Panc1 (cell line): ENCODE measurements around the gene XPA.

Source experiments
- POLR2AphosphoS5 ChIP-seq: IDR thresholded peaks from 2 replicates; pipeline ENCODE4 v1.6.1; 2012; ENCODE audit warnings: mild to moderate bottlenecking, low read depth, low read length, moderate library complexity
- TCF7L2 ChIP-seq: IDR thresholded peaks from 2 replicates; pipeline ENCODE4 v1.6.1; 2011; ENCODE audit warnings: mild to moderate bottlenecking, low read depth, low read length, inconsistent platforms
- TF ChIP-seq, protein P1 (sequence below): fragments of 450-650 bp; IDR thresholded peaks from 2 replicates; pipeline ENCODE4 v1.5.1; 2017; ENCODE audit warnings: mild to moderate bottlenecking
- TF ChIP-seq, protein P2 (sequence below), 2 experiments: IDR thresholded peaks; 2 replicates each; pipeline ENCODE4 v1.6.1; 2011 to 2012; ENCODE audit warnings: low read depth in 2 of 2, control low read depth in 1 of 2, low read length in 1 of 2, mild to moderate bottlenecking in 1 of 2, moderate library complexity in 1 of 2; ENCODE audit not compliant: insufficient read depth in 1 of 2

DNA sequence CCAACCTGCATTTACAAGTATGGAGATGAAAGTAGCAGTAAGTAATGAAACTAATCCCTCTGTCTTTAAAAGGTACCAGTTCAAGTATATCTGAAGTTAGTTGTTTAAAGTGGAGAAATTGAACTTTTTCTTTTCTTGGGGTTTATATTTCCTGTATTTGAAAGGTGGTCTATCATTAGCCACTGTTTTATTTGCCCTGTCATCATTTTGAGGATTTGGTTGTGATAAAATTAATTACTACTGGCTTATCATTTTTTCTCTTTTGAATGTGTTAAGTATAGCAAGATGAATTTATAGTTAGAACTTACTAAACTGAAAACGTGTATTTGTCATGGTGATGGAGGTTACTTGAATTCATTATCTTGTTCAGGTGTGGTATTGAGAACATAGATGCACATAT, 38.4 kb downstream of the XPA start:
- TF ChIP-seq, protein P1, sequence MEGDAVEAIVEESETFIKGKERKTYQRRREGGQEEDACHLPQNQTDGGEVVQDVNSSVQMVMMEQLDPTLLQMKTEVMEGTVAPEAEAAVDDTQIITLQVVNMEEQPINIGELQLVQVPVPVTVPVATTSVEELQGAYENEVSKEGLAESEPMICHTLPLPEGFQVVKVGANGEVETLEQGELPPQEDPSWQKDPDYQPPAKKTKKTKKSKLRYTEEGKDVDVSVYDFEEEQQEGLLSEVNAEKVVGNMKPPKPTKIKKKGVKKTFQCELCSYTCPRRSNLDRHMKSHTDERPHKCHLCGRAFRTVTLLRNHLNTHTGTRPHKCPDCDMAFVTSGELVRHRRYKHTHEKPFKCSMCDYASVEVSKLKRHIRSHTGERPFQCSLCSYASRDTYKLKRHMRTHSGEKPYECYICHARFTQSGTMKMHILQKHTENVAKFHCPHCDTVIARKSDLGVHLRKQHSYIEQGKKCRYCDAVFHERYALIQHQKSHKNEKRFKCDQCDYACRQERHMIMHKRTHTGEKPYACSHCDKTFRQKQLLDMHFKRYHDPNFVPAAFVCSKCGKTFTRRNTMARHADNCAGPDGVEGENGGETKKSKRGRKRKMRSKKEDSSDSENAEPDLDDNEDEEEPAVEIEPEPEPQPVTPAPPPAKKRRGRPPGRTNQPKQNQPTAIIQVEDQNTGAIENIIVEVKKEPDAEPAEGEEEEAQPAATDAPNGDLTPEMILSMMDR, result no peak
- TF ChIP-seq, protein P2, sequence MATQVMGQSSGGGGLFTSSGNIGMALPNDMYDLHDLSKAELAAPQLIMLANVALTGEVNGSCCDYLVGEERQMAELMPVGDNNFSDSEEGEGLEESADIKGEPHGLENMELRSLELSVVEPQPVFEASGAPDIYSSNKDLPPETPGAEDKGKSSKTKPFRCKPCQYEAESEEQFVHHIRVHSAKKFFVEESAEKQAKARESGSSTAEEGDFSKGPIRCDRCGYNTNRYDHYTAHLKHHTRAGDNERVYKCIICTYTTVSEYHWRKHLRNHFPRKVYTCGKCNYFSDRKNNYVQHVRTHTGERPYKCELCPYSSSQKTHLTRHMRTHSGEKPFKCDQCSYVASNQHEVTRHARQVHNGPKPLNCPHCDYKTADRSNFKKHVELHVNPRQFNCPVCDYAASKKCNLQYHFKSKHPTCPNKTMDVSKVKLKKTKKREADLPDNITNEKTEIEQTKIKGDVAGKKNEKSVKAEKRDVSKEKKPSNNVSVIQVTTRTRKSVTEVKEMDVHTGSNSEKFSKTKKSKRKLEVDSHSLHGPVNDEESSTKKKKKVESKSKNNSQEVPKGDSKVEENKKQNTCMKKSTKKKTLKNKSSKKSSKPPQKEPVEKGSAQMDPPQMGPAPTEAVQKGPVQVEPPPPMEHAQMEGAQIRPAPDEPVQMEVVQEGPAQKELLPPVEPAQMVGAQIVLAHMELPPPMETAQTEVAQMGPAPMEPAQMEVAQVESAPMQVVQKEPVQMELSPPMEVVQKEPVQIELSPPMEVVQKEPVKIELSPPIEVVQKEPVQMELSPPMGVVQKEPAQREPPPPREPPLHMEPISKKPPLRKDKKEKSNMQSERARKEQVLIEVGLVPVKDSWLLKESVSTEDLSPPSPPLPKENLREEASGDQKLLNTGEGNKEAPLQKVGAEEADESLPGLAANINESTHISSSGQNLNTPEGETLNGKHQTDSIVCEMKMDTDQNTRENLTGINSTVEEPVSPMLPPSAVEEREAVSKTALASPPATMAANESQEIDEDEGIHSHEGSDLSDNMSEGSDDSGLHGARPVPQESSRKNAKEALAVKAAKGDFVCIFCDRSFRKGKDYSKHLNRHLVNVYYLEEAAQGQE (IDR thresholded peaks at IDR 0.05; ENCODE audit: insufficient read depth in 1 of 2, low read depth in 2 of 2, low read length in 1 of 2), result no peak
- no peak for TF ChIP-seq TCF7L2
- TF ChIP-seq POLR2AphosphoS5, result no peak
